GM23248 (cell line): ENCODE results near the gene MRPS34. TPM values are rescaled to one million over a fixed set of nuclear protein-coding genes. Genes with fewer than 3 reads are reported as not detected.

ENCODE experiments used
- DNase-seq: peaks from one replicate; pipeline ENCODE4 v3.0.0-alpha.2; 2015
- H2AFZ ChIP-seq: fragments of 200-600 bp; sonication (generic); 2 replicates; pipeline ENCODE4 v1.6.1; 2016; ENCODE audit warnings: antibody characterized with exemption
- H3F3A ChIP-seq: fragments of 200-600 bp; sonication (generic); 2 replicates; pipeline ENCODE4 v1.6.1; 2016; ENCODE audit warnings: mild to moderate bottlenecking, antibody characterized with exemption, mixed run types; ENCODE audit not compliant: insufficient read depth
- H3K27ac ChIP-seq: fragments of 200-600 bp; sonication (generic); 2 replicates; pipeline ENCODE4 v1.5.1; 2016; ENCODE audit warnings: mild to moderate bottlenecking
- H3K27me3 ChIP-seq: fragments of 200-600 bp; sonication (generic); replicated peaks from 2 replicates; pipeline ENCODE4 v1.6.1; 2016; ENCODE audit warnings: mild to moderate bottlenecking; ENCODE audit not compliant: insufficient read depth
- H3K36me3 ChIP-seq: fragments of 200-600 bp; sonication (generic); 2 replicates; pipeline ENCODE4 v1.6.1; 2016; ENCODE audit warnings: low read depth, mild to moderate bottlenecking
- H3K4me1 ChIP-seq: fragments of 200-600 bp; sonication (generic); 2 replicates; pipeline ENCODE4 v1.6.1; 2016; ENCODE audit warnings: mild to moderate bottlenecking; ENCODE audit not compliant: insufficient read depth
- H3K4me2 ChIP-seq: fragments of 200-600 bp; sonication (generic); one replicate; pipeline ENCODE4 v1.6.1; 2016; ENCODE audit warnings: mild to moderate bottlenecking; ENCODE audit not compliant: unreplicated experiment
- H3K4me3 ChIP-seq: fragments of 200-600 bp; sonication (generic); 2 replicates; pipeline ENCODE4 v1.5.1; 2016; ENCODE audit warnings: mild to moderate bottlenecking
- H3K79me2 ChIP-seq: fragments of 200-600 bp; sonication (generic); 2 replicates; pipeline ENCODE4 v1.6.1; 2016; ENCODE audit warnings: mild to moderate bottlenecking; ENCODE audit not compliant: insufficient read depth
- H3K9ac ChIP-seq: fragments of 200-600 bp; sonication (generic); 2 replicates; pipeline ENCODE4 v1.6.1; 2016; ENCODE audit warnings: mild to moderate bottlenecking
- H3K9me2 ChIP-seq: fragments of 200-600 bp; sonication (generic); 2 replicates; pipeline ENCODE4 v1.6.1; 2016; ENCODE audit warnings: mixed run types, mild to moderate bottlenecking, moderate library complexity; ENCODE audit not compliant: insufficient read depth
- H3K9me3 ChIP-seq: fragments of 200-600 bp; sonication (generic); one replicate; pipeline ENCODE4 v1.6.1; 2017; ENCODE audit warnings: low read depth
- H4K20me1 ChIP-seq: fragments of 200-600 bp; sonication (generic); 2 replicates; pipeline ENCODE4 v1.6.0; 2016; ENCODE audit not compliant: insufficient read depth
- EZH2 ChIP-seq: fragments of 200-600 bp; sonication (generic); IDR thresholded peaks from 2 replicates; pipeline ENCODE4 v1.6.1; 2018; ENCODE audit warnings: antibody characterized with exemption, mild to moderate bottlenecking; ENCODE audit not compliant: insufficient read depth, poor library complexity, severe bottlenecking
- EZH2phosphoT487 ChIP-seq: fragments of 200-600 bp; sonication (generic); IDR thresholded peaks from 2 replicates; pipeline ENCODE4 v1.6.1; 2018; ENCODE audit warnings: antibody characterized with exemption, moderate library complexity, mild to moderate bottlenecking, low read depth; ENCODE audit not compliant: insufficient read depth
- WGBS, 2 experiments: methylation state at CpG; one replicate each; pipeline ENCODE4 v1.1.6; 2015 to 2017; ENCODE audit warnings: low lambda C conversion rate in 2 of 2, low coverage in 1 of 2; ENCODE audit errors: missing lambda C conversion rate in 2 of 2; 5-methylcytosine and 5-hydroxymethylcytosine counted together
- in situ Hi-C: fragments of 300-500 bp; cut with MboI; formaldehyde crosslinking; loops from 2 replicates; pipeline ENCODE4 v1.15.0; 2020
- polyA plus RNA-seq: library from polyadenylated mRNA; unstranded; fragments of >200 nt; fragmentation: Nextera tagmentation; extraction: Ambion mirVana; gene quantifications from 2 replicates; pipeline ENCODE4 v1.2.1, GENCODE V29; 2016
- total RNA-seq: library from RNA; depleted of rRNA; stranded (reverse); fragments of >200 nt; shearing (Covaris generic); gene quantifications from 2 replicates; pipeline ENCODE4 v1.2.3, GENCODE V29; 2014

Gene MRPS34
- total and polyA plus RNA-seq, 2 experiments from 2014 or later, result 96.5 to 119 TPM

GRCh38 chr16:1793578-1794220 is 20.8 kb upstream of the MRPS34 start, which contains the start of gene IGFALS:
Gene IGFALS (minus strand): TSS chr16:1793705. CDS start chr16:1793652, 53 bp downstream.
- Histone ChIP-seq H3K36me3 (no peaks in the 10 kb centered on the region; the same call in 1 of the 2 replicates), H3K9me3 (no peaks in the 10 kb centered on the region), H3K27me3 (no peaks in the 10 kb centered on the region), H3K79me2 (no peaks in the 10 kb centered on the region), H3K4me1 (no peaks in the 10 kb centered on the region), H3F3A (no peaks in the 10 kb centered on the region), H2AFZ (no peak within 1 kb of the TSS), H4K20me1 (no peaks in the 10 kb centered on the region), H3K27ac (no peak within 1 kb of the TSS), H3K9me2 (no peaks in the 10 kb centered on the region), H3K4me2 (no peak within 1 kb of the TSS), H3K4me3 (no peak within 1 kb of the TSS), H3K9ac (no peak within 1 kb of the TSS)
- in situ Hi-C loops, result no loop called here
- DNase-seq, result no peak
- TF ChIP-seq EZH2 (no peak), EZH2phosphoT487 (no peak)
- whole genome bisulfite sequencing, 2 experiments, result 42 to 53% methylated on average over 18 to 21 of the region's 28 CpGs

- Histone ChIP-seq H3K4me2 (no peak overlapping the region), H3K9me2 (no peaks in the 10 kb centered on the region), H3K4me3 (no peak overlapping the region), H3K4me1 (no peaks in the 10 kb centered on the region), H2AFZ (no peak overlapping the region), H3K27me3 (no peaks in the 10 kb centered on the region), H3K27ac (no peak overlapping the region), H3K9ac (no peak overlapping the region), H3F3A (no peaks in the 10 kb centered on the region), H3K9me3 (no peaks in the 10 kb centered on the region), H3K36me3 (no peaks in the 10 kb centered on the region; the same call in 1 of the 2 replicates), H3K79me2 (no peaks in the 10 kb centered on the region), H4K20me1 (no peaks in the 10 kb centered on the region)
- TF ChIP-seq EZH2phosphoT487, result no peak
- no peak for TF ChIP-seq EZH2
- DNase-seq, result no peak
- in situ Hi-C loops, result no loop called here
- WGBS, 2 experiments, result 85% methylated on average over 12 to 33 of the region's 33 CpGs
Measured at GRCh38 chr16:1792836-1793577, 20.1 kb upstream of the MRPS34 start.

- H3K27ac ChIP-seq, result no peak overlapping the region
- no peak for DNase-seq
- H3K9me2 ChIP-seq, result no peaks in the 10 kb centered on the region
- H3F3A ChIP-seq, result no peaks in the 10 kb centered on the region
- 0 out of 2 replicates have a peak, but pooled peaks cover 3% of the 10 kb centered on the region for H3K79me2 ChIP-seq
- H4K20me1 ChIP-seq, result no peaks in the 10 kb centered on the region
- WGBS, 2 experiments, result 83 to 86% methylated on average over 48 to 54 of the region's 59 CpGs
- no peak overlapping the region for H3K9ac ChIP-seq
- no peaks in the 10 kb centered on the region for H3K27me3 ChIP-seq
- no peak overlapping the region for H2AFZ ChIP-seq
- no peak for TF ChIP-seq EZH2phosphoT487
- TF ChIP-seq EZH2, result no peak
- no peaks in the 10 kb centered on the region; the same call in 1 of the 2 replicates for H3K36me3 ChIP-seq
- H3K9me3 ChIP-seq, result no peaks in the 10 kb centered on the region
- H3K4me1 ChIP-seq, result no peaks in the 10 kb centered on the region
- H3K4me2 ChIP-seq, result no peak overlapping the region
- in situ Hi-C loops, result no loop called here
- no peak overlapping the region for H3K4me3 ChIP-seq
Measured at GRCh38 chr16:1791943-1792812, 19.2 kb upstream of the MRPS34 start.

- no peak overlapping the region for H3K9ac ChIP-seq
- no peaks in the 10 kb centered on the region for H3K27me3 ChIP-seq
- no peaks in the 10 kb centered on the region for H3K9me2 ChIP-seq
- no peaks in the 10 kb centered on the region for H4K20me1 ChIP-seq
- H3K36me3 ChIP-seq, result no peaks in the 10 kb centered on the region; the same call in 1 of the 2 replicates
- H3F3A ChIP-seq, result no peaks in the 10 kb centered on the region
- H3K4me2 ChIP-seq, result no peak overlapping the region
- H3K27ac ChIP-seq, result no peak overlapping the region
- no peak overlapping the region for H2AFZ ChIP-seq
- TF ChIP-seq EZH2 (no peak), EZH2phosphoT487 (no peak)
- no peak overlapping the region for H3K4me3 ChIP-seq
- H3K79me2 ChIP-seq, result peaks cover 11% of the 10 kb centered on the region
- no peaks in the 10 kb centered on the region for H3K4me1 ChIP-seq
- in situ Hi-C loops, result no loop called here
- DNase-seq, result no peak
- 95 to 96% methylated on average over 46 to 53 of the region's 53 CpGs for WGBS, 2 experiments
- H3K9me3 ChIP-seq, result no peaks in the 10 kb centered on the region
Measured at GRCh38 chr16:1791256-1791942, 18.5 kb upstream of the MRPS34 start.
